SU-DHL-6 (cell line): ENCODE results near the gene UBE2E2.

Source experiments
- EZH2phosphoT487 ChIP-seq: fragments of 200-600 bp; sonication (generic), shearing (Covaris generic); conservative IDR thresholded peaks from 2 replicates; pipeline ENCODE4 v1.6.1; 2018; ENCODE audit warnings: mild to moderate bottlenecking, antibody characterized with exemption, low read length, moderate library complexity, mixed read lengths
- TF ChIP-seq, protein P1 (sequence below): fragments of 200-600 bp; sonication (generic); IDR thresholded peaks from one replicate; pipeline ENCODE4 v1.5.1; 2017; ENCODE audit warnings: antibody characterized with exemption, mild to moderate bottlenecking, low read length, moderate library complexity; ENCODE audit not compliant: insufficient read depth, poor library complexity, severe bottlenecking

DNA sequence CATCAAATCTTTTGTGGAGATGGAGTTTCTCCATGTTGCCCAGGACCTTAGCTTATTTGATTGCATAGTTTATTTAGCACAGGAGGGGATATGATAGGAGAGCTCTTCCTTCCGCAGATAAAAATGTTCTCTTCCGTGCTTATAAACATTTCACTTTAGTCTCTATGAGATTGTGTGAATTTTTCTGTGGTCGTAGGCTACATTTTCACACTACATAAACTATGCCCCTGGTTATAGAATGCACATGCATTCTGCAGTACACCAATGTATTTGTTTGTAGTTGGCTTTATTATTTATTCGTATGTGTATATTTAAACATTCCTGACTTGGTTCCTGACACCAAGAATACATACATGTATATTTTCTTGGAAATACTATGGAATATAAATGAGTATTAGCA lies 139.2 kb downstream of the UBE2E2 start:
- TF ChIP-seq, protein P1, sequence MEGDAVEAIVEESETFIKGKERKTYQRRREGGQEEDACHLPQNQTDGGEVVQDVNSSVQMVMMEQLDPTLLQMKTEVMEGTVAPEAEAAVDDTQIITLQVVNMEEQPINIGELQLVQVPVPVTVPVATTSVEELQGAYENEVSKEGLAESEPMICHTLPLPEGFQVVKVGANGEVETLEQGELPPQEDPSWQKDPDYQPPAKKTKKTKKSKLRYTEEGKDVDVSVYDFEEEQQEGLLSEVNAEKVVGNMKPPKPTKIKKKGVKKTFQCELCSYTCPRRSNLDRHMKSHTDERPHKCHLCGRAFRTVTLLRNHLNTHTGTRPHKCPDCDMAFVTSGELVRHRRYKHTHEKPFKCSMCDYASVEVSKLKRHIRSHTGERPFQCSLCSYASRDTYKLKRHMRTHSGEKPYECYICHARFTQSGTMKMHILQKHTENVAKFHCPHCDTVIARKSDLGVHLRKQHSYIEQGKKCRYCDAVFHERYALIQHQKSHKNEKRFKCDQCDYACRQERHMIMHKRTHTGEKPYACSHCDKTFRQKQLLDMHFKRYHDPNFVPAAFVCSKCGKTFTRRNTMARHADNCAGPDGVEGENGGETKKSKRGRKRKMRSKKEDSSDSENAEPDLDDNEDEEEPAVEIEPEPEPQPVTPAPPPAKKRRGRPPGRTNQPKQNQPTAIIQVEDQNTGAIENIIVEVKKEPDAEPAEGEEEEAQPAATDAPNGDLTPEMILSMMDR, result no peak
- no peak for TF ChIP-seq EZH2phosphoT487
